Measurements from ENCODE around the gene KCNH2. TPM values are rescaled to one million over a fixed set of nuclear protein-coding genes. Genes with fewer than 3 reads are reported as not detected.
A peak's percentile ranks its signal among the peaks of the same experiment; 100 is the strongest.

KCNH2 gene
- total RNA-seq, 1 donor from 2014 or later, result 10.0 TPM

GRCh38 chr7:150992833-150993302 is 14.7 kb upstream of the KCNH2 start:
- Mint-ChIP-seq H3K9me3 (peaks cover 6% of the 10 kb centered on the region), H3K4me1 (ENCODE audit: unreplicated experiment) (peaks cover 12% of the 10 kb centered on the region), H3K27ac (no peak overlapping the region), H3K27me3 (peaks cover 18% of the 10 kb centered on the region), H3K4me3 (no peak overlapping the region), H3K36me3 (no peaks in the 10 kb centered on the region)
- no peak for DNase-seq (ENCODE audit: extremely low spot score, unreplicated experiment)
- no peak for TF ChIP-seq CTCF (conservative IDR thresholded peaks at IDR 0.05)

GRCh38 chr7:150992051-150992640 is 14.0 kb upstream of the KCNH2 start:
- Mint-ChIP-seq H3K36me3 (no peaks in the 10 kb centered on the region), H3K27me3 (peaks cover 20% of the 10 kb centered on the region), H3K4me1 (ENCODE audit: unreplicated experiment) (peaks cover 8% of the 10 kb centered on the region), H3K27ac (no peak overlapping the region), H3K9me3 (peaks cover 6% of the 10 kb centered on the region), H3K4me3 (no peak overlapping the region)
- no peak for TF ChIP-seq CTCF (conservative IDR thresholded peaks at IDR 0.05)
- DNase-seq (ENCODE audit: extremely low spot score, unreplicated experiment), result no peak

GRCh38 chr7:150990416-150991186 is 12.5 kb upstream of the KCNH2 start, which contains the start of gene NOS3:
Gene NOS3 (plus strand): TSS chr7:150991017. CDS start chr7:150993804, 2,787 bp downstream.
- H3K4me3 Mint-ChIP-seq, result no peak within 1 kb of the TSS

GRCh38 chr7:150989456-150989855 is 11.3 kb upstream of the KCNH2 start:
- DNase-seq (ENCODE audit: extremely low spot score, unreplicated experiment), result no peak
- Mint-ChIP-seq H3K36me3 (no peaks in the 10 kb centered on the region), H3K27me3 (peaks cover 32% of the 10 kb centered on the region), H3K9me3 (peaks cover 6% of the 10 kb centered on the region), H3K4me3 (no peak overlapping the region), H3K27ac (no peak overlapping the region), H3K4me1 (ENCODE audit: unreplicated experiment) (peaks cover 14% of the 10 kb centered on the region)
- TF ChIP-seq CTCF (conservative IDR thresholded peaks at IDR 0.05), result no peak

More at GRCh38 chr7:150990416-150991186, 12.5 kb upstream of the KCNH2 start, which contains the start of gene NOS3:
- Mint-ChIP-seq H3K27ac (no peak within 1 kb of the TSS), H3K9me3 (peaks cover 6% of the 10 kb centered on the region), H3K27me3 (peaks cover 27% of the 10 kb centered on the region), H3K4me1 (ENCODE audit: unreplicated experiment) (peaks cover 14% of the 10 kb centered on the region), H3K36me3 (no peaks in the 10 kb centered on the region)
- DNase-seq (ENCODE audit: extremely low spot score, unreplicated experiment), result no peak
- no peak for TF ChIP-seq CTCF (conservative IDR thresholded peaks at IDR 0.05)

GRCh38 chr7:150988230-150989226 is 10.4 kb upstream of the KCNH2 start:
- Mint-ChIP-seq H3K36me3 (no peaks in the 10 kb centered on the region), H3K9me3 (peaks cover 6% of the 10 kb centered on the region), H3K4me3 (peak overlapping the region; percentile 60), H3K4me1 (ENCODE audit: unreplicated experiment) (peaks cover 14% of the 10 kb centered on the region), H3K27ac (no peak overlapping the region), H3K27me3 (peaks cover 41% of the 10 kb centered on the region)
- TF ChIP-seq CTCF (conservative IDR thresholded peaks at IDR 0.05), result peak; percentile 95
- DNase-seq (ENCODE audit: extremely low spot score, unreplicated experiment), result no peak

All from type B pancreatic cell (in vitro differentiated cells).